Calu3 (cell line): ENCODE measurements around the gene MAP7. TPM values are rescaled to one million over a fixed set of nuclear protein-coding genes. Genes with fewer than 3 reads are reported as not detected.
"Not testable (repeated sequence)": the region's sequence is repeated elsewhere in the genome, so short reads cannot be mapped to it uniquely, and the experiment has no call there.

Experiments used
- BruUV-seq: library from RNA; stranded (reverse); fragments of 400-500 nt; replicated peaks from 2 replicates; lab custom pipeline; 2021; lab: Mats Ljungman, UMichigan
- CTCF ChIA-PET: fragments of 300-600 bp; sonication (Branson Sonifier 250); formaldehyde crosslinking; loops from one replicate; lab custom pipeline; 2022; ENCODE audit warnings: antibody characterized with exemption; lab: Charles Lee
- DNase-seq: peaks from one replicate; pipeline ENCODE4 v3.0.0; 2022
- H3K27ac Mint-ChIP-seq: one replicate; pipeline ENCODE4 v1.8.0; 2022; ENCODE audit warnings: mixed read lengths; ENCODE audit not compliant: unreplicated experiment
- H3K27me3 Mint-ChIP-seq: one replicate; pipeline ENCODE4 v1.8.0; 2022; ENCODE audit warnings: mixed read lengths; ENCODE audit not compliant: unreplicated experiment
- H3K36me3 Mint-ChIP-seq: one replicate; pipeline ENCODE4 v1.8.0; 2022; ENCODE audit warnings: mild to moderate bottlenecking, moderate library complexity, mixed read lengths; ENCODE audit not compliant: insufficient read depth, unreplicated experiment
- H3K4me1 Mint-ChIP-seq: one replicate; pipeline ENCODE4 v1.8.0; 2022; ENCODE audit warnings: mild to moderate bottlenecking, low read depth, mixed read lengths; ENCODE audit not compliant: unreplicated experiment
- H3K4me3 Mint-ChIP-seq: one replicate; pipeline ENCODE4 v1.8.0; 2022; ENCODE audit warnings: mild to moderate bottlenecking, low read depth, moderate library complexity, mixed read lengths; ENCODE audit not compliant: unreplicated experiment
- H3K9me3 Mint-ChIP-seq: one replicate; pipeline ENCODE4 v1.8.0; 2022; ENCODE audit warnings: low read depth, mixed read lengths; ENCODE audit not compliant: unreplicated experiment
- intact Hi-C: fragments of 100-400 bp; cut with micrococcal nuclease; formaldehyde crosslinking; loops from one replicate; pipeline ENCODE4 v1.10.0; 2022; ENCODE audit not compliant: unreplicated experiment
- total RNA-seq: library from RNA; stranded (reverse); gene quantifications from 2 replicates; pipeline ENCODE4 v1.2.3, GENCODE V29; 2022
- TF ChIP-seq, protein P1 (sequence below): fragments of 200-600 bp; IDR thresholded peaks from one replicate; pipeline ENCODE4 v1.8.0; 2022; ENCODE audit warnings: antibody characterized with exemption; ENCODE audit not compliant: unreplicated experiment

MAP7 gene
- total RNA-seq, 1 experiment from 2014 or later, result 30.1 TPM

DNA sequence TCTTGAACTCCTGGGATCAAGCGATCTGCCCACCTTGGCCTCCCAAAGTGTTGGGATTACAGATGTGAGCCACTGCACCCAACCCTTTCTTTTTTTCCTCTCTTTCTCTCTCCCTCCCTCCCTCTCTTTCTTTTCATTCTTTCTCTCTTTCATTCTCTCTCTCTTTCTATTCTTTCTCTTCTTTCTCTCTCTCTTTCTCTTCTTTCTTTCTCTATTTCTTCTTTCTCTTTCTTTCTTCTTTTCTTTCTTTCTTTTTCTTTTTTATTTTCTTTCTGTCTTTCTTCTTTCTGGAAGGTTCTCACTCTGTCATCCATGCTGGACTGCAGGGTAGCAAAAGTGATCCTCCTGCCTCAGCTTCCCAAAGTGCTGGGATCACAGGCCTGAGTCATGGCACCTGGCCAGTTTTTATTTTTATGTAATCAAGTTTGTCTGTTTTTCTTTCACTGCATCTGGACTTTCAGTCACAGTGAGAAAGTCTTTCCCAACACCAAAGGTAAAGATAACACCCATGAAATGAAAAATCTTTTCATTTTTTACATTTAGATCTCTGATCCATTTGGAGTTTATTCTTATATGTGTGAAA, 240.4 kb downstream of the MAP7 start:
- DNase-seq, result no peak
- Mint-ChIP-seq H3K27me3 (no peaks in the 10 kb centered on the region), H3K36me3 (no peaks in the 10 kb centered on the region), H3K4me1 (no peaks in the 10 kb centered on the region), H3K27ac (no peak overlapping the region), H3K4me3 (no peak overlapping the region), H3K9me3 (no peaks in the 10 kb centered on the region)
- intact Hi-C loops, result loop anchor here (10.0 kb wide), 2 partner anchors 475 to 805 kb away; no protein-coding TSS in a partner anchor
- CTCF ChIA-PET, result no interaction called here
- TF ChIP-seq, protein P1, sequence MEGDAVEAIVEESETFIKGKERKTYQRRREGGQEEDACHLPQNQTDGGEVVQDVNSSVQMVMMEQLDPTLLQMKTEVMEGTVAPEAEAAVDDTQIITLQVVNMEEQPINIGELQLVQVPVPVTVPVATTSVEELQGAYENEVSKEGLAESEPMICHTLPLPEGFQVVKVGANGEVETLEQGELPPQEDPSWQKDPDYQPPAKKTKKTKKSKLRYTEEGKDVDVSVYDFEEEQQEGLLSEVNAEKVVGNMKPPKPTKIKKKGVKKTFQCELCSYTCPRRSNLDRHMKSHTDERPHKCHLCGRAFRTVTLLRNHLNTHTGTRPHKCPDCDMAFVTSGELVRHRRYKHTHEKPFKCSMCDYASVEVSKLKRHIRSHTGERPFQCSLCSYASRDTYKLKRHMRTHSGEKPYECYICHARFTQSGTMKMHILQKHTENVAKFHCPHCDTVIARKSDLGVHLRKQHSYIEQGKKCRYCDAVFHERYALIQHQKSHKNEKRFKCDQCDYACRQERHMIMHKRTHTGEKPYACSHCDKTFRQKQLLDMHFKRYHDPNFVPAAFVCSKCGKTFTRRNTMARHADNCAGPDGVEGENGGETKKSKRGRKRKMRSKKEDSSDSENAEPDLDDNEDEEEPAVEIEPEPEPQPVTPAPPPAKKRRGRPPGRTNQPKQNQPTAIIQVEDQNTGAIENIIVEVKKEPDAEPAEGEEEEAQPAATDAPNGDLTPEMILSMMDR, result no peak
- no TSS peak for BruUV-seq

- no peak for DNase-seq
- no peak overlapping the region for H3K4me3 Mint-ChIP-seq
- CTCF ChIA-PET, result no interaction called here
- H3K9me3 Mint-ChIP-seq, result no peaks in the 10 kb centered on the region
- no peaks in the 10 kb centered on the region for H3K27me3 Mint-ChIP-seq
- H3K36me3 Mint-ChIP-seq, result no peaks in the 10 kb centered on the region
- no TSS peak for BruUV-seq
- H3K4me1 Mint-ChIP-seq, result no peaks in the 10 kb centered on the region
- H3K27ac Mint-ChIP-seq, result no peak overlapping the region
- intact Hi-C loops, result no loop called here
- TF ChIP-seq, protein P1, result no peak
Measured at GRCh38 chr6:136309171-136309570, 241.1 kb downstream of the MAP7 start.

DNA sequence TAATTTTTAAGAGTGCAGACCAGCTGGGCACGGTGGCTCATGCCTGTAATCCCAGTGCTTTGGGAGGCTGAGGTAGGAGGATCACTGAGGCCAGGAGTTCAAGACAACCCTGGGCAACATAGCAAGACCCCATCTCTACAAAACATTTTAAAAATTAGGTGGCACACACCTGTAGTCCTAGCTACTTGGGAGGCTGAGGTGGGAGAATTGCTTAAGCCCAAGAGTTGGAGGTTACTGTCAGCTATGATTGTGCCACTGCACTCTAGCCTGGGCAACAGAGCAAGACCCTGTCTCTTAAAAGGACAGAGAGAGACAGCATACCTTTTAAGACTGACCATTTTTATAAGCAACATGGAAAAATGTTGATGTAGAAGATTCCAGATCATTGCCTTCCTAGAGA, 241.8 kb downstream of the MAP7 start:
- H3K9me3 Mint-ChIP-seq, intact Hi-C loops, H3K27ac Mint-ChIP-seq, H3K27me3 Mint-ChIP-seq, H3K4me1 Mint-ChIP-seq, H3K4me3 Mint-ChIP-seq, H3K36me3 Mint-ChIP-seq, DNase-seq, BruUV-seq, CTCF ChIA-PET: not testable (repeated sequence)

DNA sequence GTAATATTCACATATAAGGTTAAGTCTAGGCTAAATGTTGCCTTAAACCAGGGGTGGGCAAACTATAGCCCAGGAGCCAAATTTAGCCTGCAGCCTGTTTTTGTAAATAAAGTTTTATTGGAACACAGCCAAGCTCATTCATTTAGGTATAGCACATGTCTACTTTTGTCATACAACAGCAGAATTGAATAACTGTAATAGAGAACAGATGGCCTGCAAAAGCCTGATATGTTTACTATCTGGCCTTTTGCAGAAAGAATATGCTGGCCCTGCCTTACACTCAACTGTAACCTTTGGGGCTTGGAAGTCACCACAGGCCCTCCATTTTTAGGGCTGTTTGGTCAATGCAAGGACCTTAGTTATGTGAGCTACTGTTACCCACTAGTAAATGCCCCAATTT, 242.9 kb downstream of the MAP7 start:
- TF ChIP-seq, protein P1, result no peak
- H3K4me3 Mint-ChIP-seq, result no peak overlapping the region

GRCh38 chr6:136306466-136306865, 243.8 kb downstream of the MAP7 start:
- Mint-ChIP-seq H3K36me3 (no peaks in the 10 kb centered on the region), H3K27me3 (no peaks in the 10 kb centered on the region), H3K4me3 (no peak overlapping the region), H3K9me3 (no peaks in the 10 kb centered on the region), H3K4me1 (no peaks in the 10 kb centered on the region), H3K27ac (no peak overlapping the region)
- CTCF ChIA-PET, result no interaction called here
- BruUV-seq, result no TSS peak
- no peak for DNase-seq
- TF ChIP-seq, protein P1, result no peak
- intact Hi-C loops, result no loop called here

More for the DNA sequence above, 242.9 kb downstream of the MAP7 start:
- no peak for DNase-seq
- Mint-ChIP-seq H3K9me3 (no peaks in the 10 kb centered on the region), H3K27ac (no peak overlapping the region), H3K4me1 (no peaks in the 10 kb centered on the region), H3K27me3 (no peaks in the 10 kb centered on the region), H3K36me3 (no peaks in the 10 kb centered on the region)
- no TSS peak for BruUV-seq
- CTCF ChIA-PET, result no interaction called here
- intact Hi-C loops, result no loop called here
